Upper lobe of left lung (tissue), 4 donors: Measurements from ENCODE around the gene ZBTB22.

Experiments
- CTCF ChIP-seq, 6 experiments: fragments of 450-650 bp in 4 of 6; fragments of 200-600 bp in 2 of 6; sonication (generic) in 2 of 6; IDR thresholded peaks; one replicate each; pipeline ENCODE4 v1.5.1; 2016 to 2019; ENCODE audit warnings: antibody characterized with exemption in 6 of 6
- EP300 ChIP-seq, 4 donors: sonication (generic); formaldehyde crosslinking; IDR thresholded peaks; one replicate each; pipeline ENCODE4 v1.5.1; 2017; ENCODE audit warnings: antibody characterized with exemption in 4 of 4, control low read depth in 2 of 4
- POLR2A ChIP-seq, 4 donors: fragments of 450-650 bp; IDR thresholded peaks; one replicate each; pipeline ENCODE4 v1.5.1; 2016 to 2017; ENCODE audit warnings: antibody characterized with exemption in 4 of 4, mild to moderate bottlenecking in 2 of 4

- TF ChIP-seq POLR2A (IDR thresholded peaks at IDR 0.05) (no peak), CTCF (IDR thresholded peaks at IDR 0.05) (no peak), EP300 (IDR thresholded peaks at IDR 0.05) (no peak)
Observed at GRCh38 chr6:33321227-33321626, 3.7 kb upstream of the ZBTB22 start.
